Chondrocyte (in vitro differentiated cells): ENCODE data around the gene NEURL1B. TPM values are rescaled to one million over a fixed set of nuclear protein-coding genes. Genes with fewer than 3 reads are reported as not detected.

Experiments
- DNase-seq: peaks from one replicate; pipeline ENCODE4 v3.0.0; 2021; ENCODE audit warnings: mixed read lengths, low spot score
- H3K27ac Mint-ChIP-seq: one replicate; pipeline ENCODE4 v1.8.0; 2021; ENCODE audit warnings: mild to moderate bottlenecking, moderate library complexity, mixed read lengths; ENCODE audit not compliant: unreplicated experiment
- H3K27me3 Mint-ChIP-seq: 2 replicates; pipeline ENCODE4 v1.8.0; 2021; ENCODE audit warnings: low read depth, mixed read lengths
- H3K36me3 Mint-ChIP-seq: 2 replicates; pipeline ENCODE4 v1.8.0; 2021; ENCODE audit warnings: low read depth, mixed read lengths
- H3K4me1 Mint-ChIP-seq: 2 replicates; pipeline ENCODE4 v1.8.0; 2021; ENCODE audit warnings: low read depth, mild to moderate bottlenecking, mixed read lengths
- H3K4me3 Mint-ChIP-seq: one replicate; pipeline ENCODE4 v1.8.0; 2021; ENCODE audit warnings: mild to moderate bottlenecking, moderate library complexity, mixed read lengths; ENCODE audit not compliant: unreplicated experiment
- H3K9me3 Mint-ChIP-seq: 2 replicates; pipeline ENCODE4 v1.8.0; 2021; ENCODE audit warnings: low read depth, mixed read lengths
- CTCF ChIP-seq: fragments of 200-600 bp; sonication (generic); IDR thresholded peaks from 2 replicates; pipeline ENCODE4 v1.5.0; 2021; ENCODE audit warnings: antibody characterized with exemption, mild to moderate bottlenecking, moderate library complexity
- total RNA-seq: library from RNA; stranded (reverse); gene quantifications from 3 replicates; pipeline ENCODE4 v1.2.1, GENCODE V29; 2021

The NEURL1B gene
- total RNA-seq, 1 donor from 2014 or later, result 5.4 TPM

DNA sequence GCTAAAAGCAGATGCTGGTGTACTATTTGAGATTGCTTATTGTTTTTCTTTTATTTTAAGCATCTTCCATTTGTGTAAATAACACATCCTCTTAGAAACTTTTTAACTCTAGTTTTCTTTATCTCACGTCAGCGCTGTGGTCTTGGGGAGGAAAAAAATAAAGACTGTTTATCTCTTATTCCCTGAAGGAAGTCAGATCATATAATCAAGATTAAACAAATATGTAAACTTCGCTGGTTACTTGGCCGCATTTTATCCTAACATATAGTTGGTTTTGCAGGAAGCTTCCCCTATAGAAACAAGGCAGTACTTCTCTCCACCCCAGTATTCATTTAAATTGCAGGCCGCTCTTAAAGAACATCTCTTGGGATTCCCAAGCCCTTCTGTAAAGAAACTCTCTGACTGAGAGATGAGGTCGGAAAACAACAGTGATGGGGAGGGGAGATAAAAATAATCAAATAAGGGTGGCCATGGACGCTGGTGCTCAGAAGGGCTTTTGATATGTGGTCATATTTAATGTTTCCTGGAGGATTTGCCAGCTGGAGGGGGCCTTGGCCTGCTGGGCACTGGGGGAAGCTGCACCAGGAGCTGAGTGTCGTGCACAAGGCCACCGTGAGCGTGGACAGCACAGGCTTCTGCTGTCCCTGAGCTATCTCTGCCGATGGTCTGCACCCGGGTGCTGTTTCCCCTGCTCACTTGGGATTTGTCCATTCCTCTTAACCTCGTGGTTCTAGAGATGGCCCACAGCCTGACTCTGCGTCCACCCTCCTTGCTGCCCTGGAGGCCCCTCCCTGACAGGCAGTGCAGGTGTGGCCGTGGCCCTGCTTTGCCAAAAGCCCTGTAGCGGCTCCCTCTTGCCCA is 23.8 kb downstream of the NEURL1B start:
- H3K27ac Mint-ChIP-seq, result no peak overlapping the region
- DNase-seq, result no peak
- H3K36me3 Mint-ChIP-seq, result no peaks in the 10 kb centered on the region
- TF ChIP-seq CTCF, result no peak
- H3K27me3 Mint-ChIP-seq, result peaks cover 1% of the 10 kb centered on the region
- no peaks in the 10 kb centered on the region for H3K9me3 Mint-ChIP-seq
- H3K4me1 Mint-ChIP-seq, result peaks cover 13% of the 10 kb centered on the region
- no peak overlapping the region for H3K4me3 Mint-ChIP-seq

GRCh38 chr5:172666251-172666650 is 25.2 kb downstream of the NEURL1B start:
- peaks cover 2% of the 10 kb centered on the region for H3K36me3 Mint-ChIP-seq
- peak; percentile 17 for TF ChIP-seq CTCF
- no peak overlapping the region for H3K4me3 Mint-ChIP-seq
- no peak overlapping the region for H3K27ac Mint-ChIP-seq
- no peaks in the 10 kb centered on the region for H3K9me3 Mint-ChIP-seq
- no peak for DNase-seq
- H3K27me3 Mint-ChIP-seq, result peaks cover 1% of the 10 kb centered on the region
- peaks cover 3% of the 10 kb centered on the region for H3K4me1 Mint-ChIP-seq

DNA sequence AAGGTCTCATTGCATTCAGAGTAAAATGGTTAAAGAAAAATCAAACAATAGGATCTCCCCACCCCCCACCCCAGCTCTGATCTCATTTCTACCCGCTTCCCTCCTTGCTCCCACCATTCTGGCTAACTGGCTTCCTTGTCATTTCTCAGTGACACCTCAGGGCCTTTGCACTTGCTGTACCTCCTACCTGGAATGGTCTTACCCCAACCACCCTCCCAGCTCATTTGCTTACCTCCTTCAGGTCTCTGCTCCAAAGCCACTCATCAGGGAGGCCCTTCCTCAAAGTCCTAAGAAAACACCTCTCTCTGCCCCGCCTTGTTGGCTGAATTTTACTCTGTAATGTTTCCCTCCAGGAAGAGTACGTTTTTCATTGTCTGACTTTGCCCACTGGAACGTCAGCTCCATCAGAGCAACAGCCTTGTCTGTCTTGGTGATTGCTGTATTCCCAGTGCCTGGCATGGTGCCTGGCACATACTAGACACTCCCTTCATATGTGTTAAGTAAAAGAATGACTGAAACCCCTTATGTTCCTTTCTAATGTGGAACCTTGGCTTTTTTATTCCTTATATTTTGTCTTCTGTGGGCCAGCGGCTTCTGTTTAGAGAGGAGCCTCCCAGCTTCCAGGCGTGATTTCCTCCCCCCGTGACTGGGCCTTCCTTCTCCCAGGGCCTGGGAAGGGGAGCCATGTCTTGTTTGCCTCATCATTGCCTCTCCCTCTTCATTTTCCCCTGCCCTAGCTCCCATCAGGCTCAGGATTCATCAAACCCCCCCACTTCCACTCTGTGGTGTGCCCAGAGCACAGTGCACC is 26.9 kb downstream of the NEURL1B start:
- Mint-ChIP-seq H3K9me3 (no peaks in the 10 kb centered on the region), H3K27me3 (peaks cover 1% of the 10 kb centered on the region), H3K4me3 (no peak overlapping the region), H3K36me3 (peaks cover 2% of the 10 kb centered on the region), H3K4me1 (peaks cover 3% of the 10 kb centered on the region), H3K27ac (no peak overlapping the region)
- no peak for DNase-seq
- no peak for TF ChIP-seq CTCF

GRCh38 chr5:172668594-172669071 is 27.6 kb downstream of the NEURL1B start:
- peaks cover 2% of the 10 kb centered on the region for H3K36me3 Mint-ChIP-seq
- no peak overlapping the region for H3K27ac Mint-ChIP-seq
- H3K4me3 Mint-ChIP-seq, result no peak overlapping the region
- no peaks in the 10 kb centered on the region for H3K9me3 Mint-ChIP-seq
- DNase-seq, result no peak
- peaks cover 1% of the 10 kb centered on the region for H3K27me3 Mint-ChIP-seq
- no peak for TF ChIP-seq CTCF
- peaks cover 3% of the 10 kb centered on the region for H3K4me1 Mint-ChIP-seq

- peaks cover 1% of the 10 kb centered on the region for H3K27me3 Mint-ChIP-seq
- no peak overlapping the region for H3K4me3 Mint-ChIP-seq
- TF ChIP-seq CTCF, result no peak
- H3K36me3 Mint-ChIP-seq, result peaks cover 2% of the 10 kb centered on the region
- no peak overlapping the region for H3K27ac Mint-ChIP-seq
- DNase-seq, result no peak
- no peaks in the 10 kb centered on the region for H3K9me3 Mint-ChIP-seq
- peaks cover 3% of the 10 kb centered on the region for H3K4me1 Mint-ChIP-seq
Measured at GRCh38 chr5:172669386-172670004, 28.4 kb downstream of the NEURL1B start.
